ENCODE measurements around the gene DMKN.

Gene DMKN

DNA sequence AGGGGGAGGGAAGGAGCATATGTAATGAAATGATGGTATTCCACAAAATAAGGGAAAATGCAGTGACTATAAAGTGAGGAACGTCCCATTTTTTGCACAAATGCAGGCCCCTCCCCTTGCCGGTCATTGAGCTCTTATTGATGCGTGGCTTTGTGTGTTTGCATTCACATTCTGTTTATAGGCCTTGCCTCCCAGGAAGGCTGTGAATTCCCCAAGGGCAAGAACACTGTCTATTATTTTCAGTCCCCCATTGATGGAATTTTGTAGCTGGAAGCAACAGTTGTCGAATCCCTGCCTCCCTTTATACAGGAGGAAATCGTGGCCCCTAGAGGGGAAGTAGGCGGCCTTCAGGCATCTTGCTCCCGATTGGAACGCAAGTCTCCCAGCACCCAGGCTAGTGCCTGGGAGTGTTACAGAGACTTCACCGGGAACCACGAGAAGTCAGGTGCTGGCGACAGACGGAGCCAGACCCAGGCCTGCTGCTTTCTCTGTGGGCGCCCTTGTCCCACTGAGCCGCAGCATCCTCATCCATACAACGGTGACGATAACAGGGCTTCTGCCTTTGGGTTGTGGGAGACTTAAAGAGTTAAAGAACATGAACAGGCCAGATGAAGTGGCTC lies 7.8 kb upstream of the DMKN start:
- DNase-seq: no peak

DNA sequence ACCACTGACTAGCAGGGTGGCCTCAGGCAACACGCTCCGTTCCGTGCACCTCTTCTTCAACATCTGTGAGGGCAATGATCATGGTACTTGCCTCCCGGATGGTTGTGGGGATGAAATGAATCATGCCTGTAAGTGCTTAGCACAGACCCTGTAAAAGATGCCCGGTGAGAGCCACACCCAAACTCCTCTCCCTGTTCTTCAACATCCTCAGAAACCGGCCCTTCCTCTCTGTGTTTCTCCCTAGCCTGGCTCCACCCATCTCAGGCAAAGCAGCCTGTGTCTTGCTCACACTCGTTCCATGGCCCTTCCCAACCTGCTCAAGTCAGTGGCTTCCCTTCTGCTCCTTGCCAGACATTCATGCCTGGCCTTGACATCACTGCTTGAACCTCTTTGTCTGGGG lies 5.8 kb upstream of the DMKN start:
- no peak for DNase-seq

DNA sequence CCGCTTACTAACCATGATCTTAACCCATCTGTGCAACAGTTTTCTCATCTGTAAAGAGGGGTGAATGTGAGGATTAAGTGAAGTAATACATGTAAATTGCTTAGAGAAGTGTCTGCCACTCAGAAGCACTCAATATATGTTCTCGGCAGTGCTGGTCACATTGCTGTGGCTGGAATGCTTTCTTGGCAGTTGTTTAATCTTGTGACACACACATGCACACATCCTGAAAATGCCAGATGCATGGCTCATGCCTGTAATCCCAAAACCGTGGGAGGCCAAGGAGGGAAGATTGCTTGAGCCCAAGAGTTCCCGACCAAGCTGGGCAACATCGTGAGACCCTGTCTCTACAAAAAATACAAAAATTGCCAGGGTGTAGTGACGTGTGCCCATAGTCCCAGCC lies 4.9 kb upstream of the DMKN start:
- no peak for DNase-seq

DNA sequence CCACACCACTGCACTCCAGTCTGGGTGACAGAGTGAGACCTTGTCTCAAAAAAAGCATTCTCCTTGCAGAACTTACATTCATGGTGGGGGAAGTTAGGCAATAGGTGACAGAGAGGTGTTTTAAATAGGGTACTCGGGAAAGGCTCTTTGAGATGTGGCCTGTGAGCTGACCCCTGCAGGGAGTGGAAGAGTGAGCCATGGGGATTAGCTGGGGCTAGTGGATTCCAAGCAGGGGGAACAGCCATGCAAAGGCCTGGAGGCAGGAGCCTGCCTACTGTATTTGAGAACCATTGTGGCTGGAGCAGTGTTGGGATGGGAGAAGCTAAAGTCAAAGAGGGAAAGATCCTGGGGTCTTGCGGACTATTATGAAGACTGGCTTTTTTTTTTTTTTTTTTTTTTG lies 3.9 kb upstream of the DMKN start:
- DNase-seq: no peak

DNA sequence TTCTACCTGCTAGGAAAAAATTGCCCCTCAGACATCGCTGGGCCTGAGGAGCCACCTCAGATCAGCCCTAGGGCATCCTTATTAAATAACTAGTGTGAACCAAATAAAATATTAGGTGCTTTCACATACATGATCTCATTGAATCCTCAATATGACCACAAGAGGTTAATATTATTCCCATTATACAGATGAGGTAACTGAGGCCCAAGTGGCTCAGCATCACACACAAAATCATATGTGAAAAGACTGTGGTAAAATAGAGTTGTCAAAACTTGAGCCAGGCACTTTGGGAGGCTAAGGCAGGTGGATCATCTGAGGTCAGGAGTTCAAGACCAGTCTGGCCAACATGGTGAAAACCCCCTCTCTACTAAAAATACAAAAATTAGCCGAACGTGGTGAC lies 2.9 kb upstream of the DMKN start:
- DNase-seq: no peak

DNA sequence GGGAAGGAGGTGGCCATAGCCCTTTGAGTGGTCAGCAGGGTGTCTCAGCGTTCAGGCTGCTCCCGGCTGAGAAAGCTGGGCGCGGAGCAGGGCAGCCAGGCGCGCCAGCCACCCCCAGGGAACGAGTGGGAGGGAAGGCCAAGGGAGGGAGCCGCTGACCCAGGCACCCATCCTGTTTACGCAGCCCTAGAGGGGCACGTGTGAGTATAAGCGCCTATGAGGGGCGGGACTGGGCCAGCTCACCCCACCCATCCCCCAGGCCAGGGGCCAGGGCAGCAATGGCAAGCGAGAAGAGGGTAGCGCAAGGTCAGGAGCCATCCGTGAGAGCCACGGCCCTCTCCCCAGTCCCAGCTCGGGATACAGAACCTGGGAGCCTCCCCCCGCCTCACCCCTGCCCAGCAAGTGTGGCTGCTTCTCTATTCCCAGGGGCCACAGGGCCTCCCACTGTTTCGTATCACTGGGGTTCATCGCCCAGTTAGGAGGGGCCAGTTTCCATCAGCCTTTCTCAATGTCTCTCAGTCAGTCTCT lies 897 bp upstream of the DMKN start:
- DNase-seq: no peak

DNA sequence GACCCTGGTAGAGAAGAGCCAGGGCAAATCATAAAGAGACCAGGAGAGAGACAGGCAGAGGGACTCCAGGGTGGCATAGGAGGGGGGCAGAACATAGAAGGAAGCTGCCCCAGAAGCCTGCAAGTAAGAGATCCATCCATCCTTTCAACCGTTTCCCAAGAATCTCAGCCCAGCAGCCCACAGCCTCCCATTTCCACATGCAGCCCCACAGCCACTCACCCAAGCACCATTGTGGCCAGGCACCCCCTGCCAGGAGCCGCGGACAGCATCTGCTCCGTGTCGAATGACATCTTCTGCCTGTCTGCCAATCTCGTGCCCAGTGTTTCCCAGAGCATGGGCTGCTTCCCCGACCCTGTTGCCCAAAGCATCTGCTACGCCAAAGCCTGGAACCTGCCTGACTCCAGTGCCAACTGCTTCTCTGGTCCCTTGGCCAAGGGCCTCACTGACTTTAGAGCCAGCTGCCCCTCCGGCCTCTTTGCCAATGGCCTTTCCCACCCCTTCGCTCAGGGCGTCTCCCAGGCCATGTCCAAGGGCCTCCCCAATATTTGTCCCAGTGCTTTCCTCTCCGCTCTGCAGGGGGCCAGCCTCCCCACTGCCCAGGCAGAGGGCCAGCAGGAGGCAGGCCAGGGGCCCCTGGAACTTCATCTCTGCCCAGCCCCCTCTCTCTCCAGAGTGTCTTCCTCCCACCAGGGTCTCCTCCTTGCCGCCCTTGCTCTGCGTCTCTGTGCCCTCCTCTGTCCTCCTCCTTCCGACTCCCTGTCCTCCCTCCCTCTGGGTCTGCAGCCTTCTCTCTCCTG lies 420 bp downstream of the DMKN start:
- DNase-seq: no peak

DNA sequence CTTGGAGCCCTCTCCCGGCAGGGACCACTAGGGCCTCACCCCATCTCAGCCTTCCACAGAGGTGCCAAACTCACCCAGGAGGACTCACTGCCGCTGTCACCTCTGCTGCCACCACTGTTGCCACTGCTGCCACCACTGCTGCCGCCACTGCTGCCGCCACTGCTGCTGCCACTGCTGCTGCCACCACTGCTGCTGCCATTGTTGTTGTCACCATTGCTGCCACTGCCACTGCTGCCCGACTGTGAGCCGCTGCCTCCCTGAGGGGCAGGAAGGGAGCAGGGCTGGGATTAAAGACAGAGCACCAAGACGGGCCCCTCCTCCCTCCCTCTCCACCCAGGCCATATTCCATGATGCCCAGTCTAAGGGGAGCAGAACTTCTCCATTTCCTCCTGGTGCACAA lies 2.1 kb downstream of the DMKN start:
- DNase-seq: no peak

DNA sequence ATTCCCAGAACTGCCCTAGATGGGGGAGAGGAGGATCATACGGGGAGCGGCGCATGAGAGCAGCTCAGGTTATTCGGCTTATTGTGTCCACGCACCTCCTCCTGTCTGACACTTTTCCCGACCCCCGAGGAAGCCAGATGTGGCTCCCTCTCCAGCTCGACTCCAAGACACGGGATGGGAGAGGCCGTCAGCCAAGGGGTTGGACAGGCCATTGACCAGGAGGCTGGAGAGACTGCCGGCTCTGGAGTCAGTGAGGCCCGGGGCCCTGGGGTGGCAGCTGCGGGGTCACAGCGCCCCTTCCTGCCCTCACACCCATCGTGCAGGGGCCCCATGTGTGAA lies 2.9 kb downstream of the DMKN start:
- DNase-seq: no peak

DNA sequence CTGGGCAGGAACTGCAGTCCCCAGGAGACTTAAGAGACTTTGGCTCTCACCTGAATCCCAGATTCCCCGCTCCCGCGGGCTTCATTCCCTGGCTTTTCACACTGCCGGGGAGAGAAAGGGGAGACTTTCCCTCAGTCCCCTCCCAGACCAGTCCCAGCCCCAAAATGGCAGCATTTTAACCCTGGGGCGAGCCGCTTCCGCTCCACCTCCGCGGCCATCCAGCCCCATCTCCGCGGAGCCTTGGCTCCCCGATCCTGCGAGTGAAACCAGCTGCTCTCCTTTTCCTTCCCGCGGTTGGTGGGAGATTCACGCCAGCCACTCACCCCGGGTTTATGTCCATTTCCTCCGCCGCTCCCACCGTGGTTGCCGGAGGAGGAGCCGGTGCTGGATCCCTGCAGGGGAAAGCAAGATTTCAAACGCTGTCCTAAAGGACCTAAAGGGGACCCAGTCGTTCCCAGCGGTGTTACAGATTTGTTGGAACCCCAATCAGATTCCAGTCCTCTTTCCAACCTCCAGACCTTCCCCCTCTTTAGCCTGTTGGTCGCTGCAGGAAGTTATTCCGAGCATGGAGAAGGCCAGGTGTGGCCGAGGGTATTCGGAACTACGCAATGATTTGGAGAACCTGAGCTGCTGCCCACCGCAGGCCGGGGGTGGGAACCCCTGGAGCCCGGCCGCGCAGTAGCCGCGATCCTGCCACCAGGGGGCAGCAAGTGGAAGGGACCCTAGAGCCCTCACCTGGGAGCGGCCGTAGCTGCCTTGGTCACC lies 3.4 kb downstream of the DMKN start:
- DNase-seq: peak; percentile 57 to 79

DNA sequence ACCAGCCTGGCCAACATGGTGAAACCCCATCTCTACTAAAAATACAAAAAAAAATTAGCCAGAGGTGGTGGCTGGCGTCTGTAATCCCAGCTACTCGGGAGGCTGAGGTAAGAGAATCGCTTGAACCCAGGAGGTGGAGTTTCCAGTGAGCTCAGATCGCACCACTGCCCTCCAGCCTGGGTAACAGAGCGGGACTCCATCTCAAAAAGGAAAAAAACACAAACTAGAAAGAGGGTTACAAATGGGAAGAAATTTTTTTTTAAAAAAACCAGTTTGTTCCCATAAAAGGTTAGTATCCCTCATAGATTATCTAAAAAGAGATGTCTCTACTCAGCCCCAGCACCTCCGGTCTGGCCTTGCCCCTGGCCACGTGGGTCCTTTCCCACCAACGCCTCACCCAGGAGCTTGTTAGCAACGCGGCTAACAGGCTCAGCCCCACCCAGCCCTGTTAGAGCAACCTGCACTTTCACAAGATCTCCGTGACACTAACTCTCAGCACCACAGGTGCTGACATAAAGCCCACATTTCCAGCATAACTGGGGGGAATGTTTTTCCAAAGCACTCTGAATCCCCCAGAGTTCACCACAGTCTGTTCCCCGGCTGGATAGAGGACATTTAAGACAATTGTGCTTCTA lies 4.3 kb downstream of the DMKN start:
- DNase-seq: peak in 1 of 2 experiments; percentile 32

DNA sequence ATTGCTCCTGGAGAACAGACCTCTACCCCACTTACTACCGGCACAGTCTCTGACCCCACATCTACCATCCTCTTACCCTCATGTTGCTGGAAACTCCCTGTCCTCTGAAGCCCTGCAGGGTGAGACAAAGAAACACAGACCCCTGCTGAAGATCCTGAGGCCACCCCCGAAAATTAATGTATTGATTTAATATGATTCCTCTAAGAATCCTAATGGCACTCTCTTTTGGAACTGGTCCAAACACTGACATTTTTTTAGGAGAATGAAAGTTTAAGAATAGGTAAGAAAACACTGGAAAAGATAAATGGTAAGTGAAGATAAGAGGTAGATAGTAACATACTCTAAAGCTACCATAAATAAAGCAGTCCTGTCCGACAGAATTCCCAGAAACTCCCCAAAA lies 5.3 kb downstream of the DMKN start:
- no peak for DNase-seq

DNA sequence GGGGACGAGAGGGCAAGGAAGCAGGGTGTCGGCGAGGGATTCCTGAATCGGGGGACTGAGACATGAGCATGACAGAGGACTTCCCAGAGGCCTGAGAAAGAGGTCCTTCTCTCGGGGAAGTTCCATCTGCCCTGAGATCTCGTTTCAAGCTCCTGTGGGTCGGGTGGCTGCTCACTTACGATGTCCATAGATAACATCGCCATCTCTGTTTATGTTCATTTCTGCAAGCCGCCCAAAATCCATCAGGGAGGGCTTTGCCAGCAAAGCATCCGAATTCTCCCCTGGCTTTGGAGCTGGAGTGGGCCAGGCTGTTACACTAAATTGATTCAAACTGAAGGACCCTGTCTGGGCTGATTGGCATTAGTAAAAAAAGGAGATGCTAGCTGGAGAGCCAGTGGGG lies 5.9 kb downstream of the DMKN start:
- no peak for DNase-seq

DNA sequence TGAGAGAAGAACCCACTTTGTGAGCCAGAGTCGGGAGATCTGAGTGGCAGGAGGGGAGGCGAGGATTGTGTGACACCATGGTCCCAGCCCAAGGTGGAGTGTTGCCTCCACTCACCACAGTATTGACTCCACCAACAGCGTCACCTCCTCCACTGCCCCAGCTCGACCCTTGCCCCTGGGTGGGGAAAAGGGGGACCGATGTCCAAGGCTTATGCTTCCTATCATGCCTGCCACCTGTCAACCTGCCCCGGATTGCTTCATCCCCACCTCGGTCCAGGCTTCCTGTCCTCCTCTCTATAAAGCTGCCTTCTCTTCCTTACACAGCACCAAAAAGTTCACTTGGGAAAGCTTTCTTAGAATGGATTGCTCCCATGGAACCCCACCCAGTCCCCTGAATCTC lies 7.4 kb downstream of the DMKN start:
- DNase-seq: no peak

DNA sequence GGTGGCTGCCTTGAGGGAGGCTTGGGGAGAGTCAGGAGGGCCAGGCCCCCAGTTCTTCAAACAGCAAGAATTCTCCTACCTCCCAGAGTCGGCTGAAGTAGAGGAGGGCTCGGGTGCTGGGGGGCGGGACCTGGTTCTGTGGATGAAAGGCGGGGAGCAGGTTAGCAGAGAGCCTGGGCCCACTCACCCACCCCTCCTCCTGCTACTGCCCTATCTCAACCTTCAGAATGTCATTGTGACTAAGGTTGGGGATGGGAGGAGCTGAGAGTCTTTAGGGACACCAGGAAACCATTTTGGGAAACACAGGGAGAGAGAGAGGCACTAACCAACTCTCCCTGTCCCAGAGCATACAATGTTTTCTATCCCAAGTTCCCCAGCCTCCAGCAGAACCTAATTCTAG lies 10.7 kb downstream of the DMKN start:
- DNase-seq: no peak

DNA sequence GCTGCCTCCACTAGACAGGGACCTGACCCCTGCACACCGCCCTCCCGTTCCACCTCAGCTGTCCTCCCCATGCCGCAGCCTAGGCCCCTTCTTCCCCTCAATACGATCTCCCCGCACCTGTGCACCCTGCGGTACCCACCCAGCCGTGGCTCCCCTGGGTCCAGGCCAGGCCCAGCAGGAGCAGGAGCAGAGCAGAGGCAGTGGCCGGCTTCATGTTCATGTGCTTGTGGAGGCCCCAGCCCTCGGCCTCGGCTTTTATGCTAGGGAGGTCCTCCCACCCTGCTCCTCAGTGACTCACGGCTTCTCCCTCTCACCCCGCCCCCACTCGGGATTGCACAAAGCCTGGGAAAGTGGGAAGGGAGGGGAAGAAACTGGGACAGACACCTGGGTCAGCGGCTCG lies 11.8 kb downstream of the DMKN start:
- no peak for DNase-seq

DNA sequence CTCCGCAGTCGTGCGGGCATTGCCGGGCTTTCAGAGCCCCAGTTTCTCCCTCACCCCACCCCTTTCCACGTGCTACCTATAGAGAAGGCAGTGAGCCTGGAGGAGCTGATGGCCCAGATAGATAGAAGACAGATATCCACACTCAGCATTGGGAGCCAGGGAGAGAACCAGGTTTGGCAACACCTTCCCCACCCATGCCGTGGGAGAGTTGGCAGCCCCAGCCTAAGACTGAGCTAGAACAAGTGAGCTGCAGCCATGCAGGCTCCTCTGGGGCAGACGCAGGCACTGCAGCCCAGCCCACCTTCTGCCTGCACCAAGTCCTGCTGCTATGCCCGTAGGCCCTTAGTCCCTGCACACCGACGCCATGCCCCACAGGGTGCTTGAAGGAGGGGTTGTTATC lies 12.8 kb downstream of the DMKN start:
- no peak for DNase-seq

DNA sequence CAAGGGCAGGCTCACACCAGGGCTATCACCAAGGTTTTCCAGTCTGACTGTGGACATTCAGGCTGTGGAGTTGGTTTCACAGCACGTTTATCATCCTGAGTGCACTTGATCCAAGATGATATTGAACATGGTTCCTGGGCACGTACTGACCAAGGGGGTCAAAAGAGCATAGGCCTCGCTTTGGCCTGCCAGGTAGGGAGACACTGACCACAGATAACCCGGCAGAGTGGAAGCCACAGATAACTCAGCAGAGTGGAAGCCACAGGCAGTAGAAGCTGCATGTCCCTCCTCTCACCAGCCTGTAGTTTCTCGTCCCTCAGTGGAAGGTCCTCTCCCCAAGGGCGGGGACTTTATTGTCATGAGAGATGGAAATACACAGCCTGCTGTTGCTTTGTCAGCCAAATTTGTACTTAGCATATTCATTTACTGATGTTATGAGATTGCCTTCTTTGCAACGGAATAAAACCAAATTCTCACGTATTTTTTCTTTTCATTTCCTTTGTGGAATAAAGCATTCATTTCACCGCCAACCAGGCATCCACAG lies 14.4 kb downstream of the DMKN start:
- DNase-seq: no peak

DNA sequence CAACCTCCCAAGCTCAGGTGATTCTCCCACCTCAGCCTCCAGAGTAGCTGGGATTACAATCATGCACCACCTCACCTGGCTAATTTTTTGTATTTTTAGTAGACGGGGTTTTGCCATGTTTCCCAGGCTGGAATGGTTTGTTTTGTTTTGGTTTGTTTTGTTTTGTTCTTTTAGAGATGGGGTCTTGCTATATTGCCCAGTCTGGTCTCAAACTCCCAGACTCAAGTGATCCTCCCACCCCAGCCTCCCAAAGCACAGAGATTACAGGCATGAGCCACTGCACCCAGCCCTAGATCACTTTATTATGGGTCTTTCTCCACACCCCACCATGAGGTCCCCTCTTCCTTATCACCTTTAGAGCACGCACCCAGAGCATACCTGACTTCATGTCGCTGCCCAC lies 15.2 kb downstream of the DMKN start:
- no peak for DNase-seq

DNA sequence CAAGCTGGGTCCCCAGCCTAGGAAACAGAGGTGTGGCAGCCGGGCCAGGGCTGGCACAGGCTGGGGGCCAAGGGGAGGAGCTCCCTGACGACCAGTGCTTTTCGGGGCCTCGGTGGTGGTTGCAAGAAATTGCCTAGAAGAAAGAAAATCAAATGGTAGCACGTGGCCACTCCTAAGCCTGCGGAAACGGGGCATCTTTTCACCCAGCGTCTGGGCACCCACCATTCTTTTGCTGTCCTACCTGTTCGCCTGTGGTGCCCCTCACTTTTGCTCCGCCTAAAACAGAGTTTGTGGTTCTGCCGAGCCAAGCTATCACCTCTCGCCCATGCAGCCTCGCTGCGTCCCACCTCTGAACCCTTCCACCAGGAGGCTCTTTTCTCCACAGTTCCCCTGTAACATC lies 16.0 kb downstream of the DMKN start:
- DNase-seq: no peak

DNA sequence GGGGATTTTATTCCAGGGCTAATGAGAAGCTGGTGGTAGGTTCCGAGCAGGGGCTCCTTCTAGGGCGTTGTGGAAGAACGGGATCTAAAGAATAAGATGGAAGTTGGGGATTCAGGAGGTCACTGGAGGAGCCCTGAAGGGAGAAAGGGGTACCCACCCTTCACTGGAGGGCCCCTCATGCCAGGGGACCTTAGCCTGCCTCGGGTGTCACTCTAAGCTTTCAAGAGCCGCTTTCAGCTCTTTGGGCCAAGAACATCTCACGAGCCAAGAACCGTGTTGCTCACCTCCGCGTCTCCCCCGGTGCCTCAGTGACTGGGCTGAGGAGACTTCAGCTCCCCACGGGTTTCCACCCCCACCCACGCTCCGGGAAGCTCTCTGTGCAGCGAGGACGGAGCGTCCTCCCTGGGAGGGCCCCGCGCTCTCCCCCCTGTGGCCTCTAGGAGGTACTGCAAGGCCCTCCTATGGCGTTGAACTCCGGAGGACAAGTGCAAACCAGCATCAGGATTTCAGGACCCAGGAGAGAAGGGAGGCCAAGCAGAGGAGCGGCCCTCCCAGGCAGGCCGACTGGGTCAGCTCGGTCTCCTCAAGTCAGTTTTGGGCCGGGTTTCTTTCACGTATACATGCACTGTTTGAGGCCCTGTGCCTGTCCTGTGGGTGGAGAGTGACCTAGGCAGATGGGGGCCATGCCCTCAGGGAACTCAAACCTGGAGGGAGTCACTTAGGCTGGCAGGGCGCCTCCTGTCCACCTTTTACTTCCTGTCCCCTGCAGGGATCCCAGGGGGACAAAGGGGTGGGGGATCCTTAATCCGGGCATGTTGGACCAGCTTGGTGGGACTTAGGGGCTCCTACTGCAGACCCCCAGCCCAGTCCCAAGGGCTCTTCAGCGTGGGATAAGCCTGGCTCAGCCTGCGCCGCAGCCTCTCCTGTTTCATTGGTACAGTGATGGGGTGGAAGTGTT lies 18.1 kb downstream of the DMKN start:
- peak; percentile 81 to 92 for DNase-seq

DNA sequence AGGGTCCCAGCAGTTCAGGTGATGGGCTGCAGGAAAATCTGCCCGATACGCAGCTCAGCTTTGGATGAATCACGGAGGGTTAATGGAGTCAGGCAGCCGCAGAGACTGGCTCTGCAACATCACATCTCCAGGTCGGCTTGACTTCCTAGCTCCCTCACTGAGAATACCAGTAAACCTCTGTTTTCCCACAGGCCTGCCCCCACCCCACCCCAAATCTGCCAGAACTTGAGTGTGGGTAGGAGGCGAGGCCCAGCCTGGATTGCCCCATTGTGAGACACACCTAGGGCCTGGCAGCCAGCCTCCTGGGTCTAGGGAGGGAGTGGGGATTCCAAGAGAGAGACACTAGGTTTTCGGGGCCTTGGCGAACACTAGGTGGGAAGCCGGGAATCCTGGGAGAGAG lies 19.5 kb downstream of the DMKN start:
- no peak for DNase-seq

Data from stimulated activated CD4-positive, alpha-beta T cell treated with anti-CD3 and anti-CD28 coated beads, Interleukin-4, amount 100 ng/mL, for 4 hours (primary cell).